HEK293 (cell line): Measurements from ENCODE around the gene PDE4D.

Source experiments
- ATF2 ChIP-seq: fragments of 450-650 bp; formaldehyde crosslinking; IDR thresholded peaks from 2 replicates; pipeline ENCODE4 v1.5.1; 2016; ENCODE audit warnings: missing biosample characterization, missing genetic modification characterization, low read depth
- BCL11A ChIP-seq: fragments of 450-650 bp; formaldehyde crosslinking; IDR thresholded peaks from 2 replicates; pipeline ENCODE4 v1.5.1; 2016; ENCODE audit warnings: low read depth, missing biosample characterization, missing genetic modification characterization
- BCL6B ChIP-seq: fragments of 450-650 bp; formaldehyde crosslinking; IDR thresholded peaks from 2 replicates; pipeline ENCODE4 v1.5.1; 2017; ENCODE audit warnings: missing biosample characterization, missing genetic modification characterization
- EGR2 ChIP-seq: fragments of 450-650 bp; formaldehyde crosslinking; IDR thresholded peaks from 2 replicates; pipeline ENCODE4 v1.5.1; 2016; ENCODE audit warnings: low read depth, missing biosample characterization, missing genetic modification characterization
- GFI1B ChIP-seq: fragments of 450-650 bp; formaldehyde crosslinking; IDR thresholded peaks from 2 replicates; pipeline ENCODE4 v1.5.1; 2016; ENCODE audit warnings: missing biosample characterization, missing genetic modification characterization
- GLIS1 ChIP-seq: fragments of 450-650 bp; formaldehyde crosslinking; IDR thresholded peaks from 2 replicates; pipeline ENCODE4 v1.5.1; 2016; ENCODE audit warnings: missing biosample characterization, missing genetic modification characterization
- KLF9 ChIP-seq: fragments of 450-650 bp; formaldehyde crosslinking; IDR thresholded peaks from 2 replicates; pipeline ENCODE4 v1.5.1; 2016; ENCODE audit warnings: missing biosample characterization, missing genetic modification characterization, low read depth
- SCRT1 ChIP-seq: fragments of 450-650 bp; formaldehyde crosslinking; IDR thresholded peaks from 2 replicates; pipeline ENCODE4 v1.5.1; 2016; ENCODE audit warnings: missing biosample characterization, missing genetic modification characterization, borderline replicate concordance
- ZBTB17 ChIP-seq: fragments of 450-650 bp; formaldehyde crosslinking; IDR thresholded peaks from 2 replicates; pipeline ENCODE4 v1.5.1; 2016; ENCODE audit warnings: missing biosample characterization, missing genetic modification characterization
- ZFP41 ChIP-seq: fragments of 450-650 bp; formaldehyde crosslinking; IDR thresholded peaks from 2 replicates; pipeline ENCODE4 v1.5.1; 2016; ENCODE audit warnings: missing biosample characterization, missing genetic modification characterization, borderline replicate concordance
- ZFP69B ChIP-seq: fragments of 450-650 bp; formaldehyde crosslinking; IDR thresholded peaks from 2 replicates; pipeline ENCODE4 v1.5.1; 2016; ENCODE audit warnings: missing biosample characterization, missing genetic modification characterization
- ZIC2 ChIP-seq: fragments of 450-650 bp; formaldehyde crosslinking; IDR thresholded peaks from 2 replicates; pipeline ENCODE4 v1.5.1; 2016; ENCODE audit warnings: missing biosample characterization, missing genetic modification characterization
- ZNF10 ChIP-seq: fragments of 450-650 bp; formaldehyde crosslinking; IDR thresholded peaks from 2 replicates; pipeline ENCODE4 v1.5.1; 2017; ENCODE audit warnings: missing biosample characterization, missing genetic modification characterization
- ZNF140 ChIP-seq: fragments of 450-650 bp; formaldehyde crosslinking; IDR thresholded peaks from 2 replicates; pipeline ENCODE4 v1.5.1; 2016; ENCODE audit warnings: missing biosample characterization, missing genetic modification characterization
- ZNF157 ChIP-seq: fragments of 450-650 bp; formaldehyde crosslinking; IDR thresholded peaks from 2 replicates; pipeline ENCODE4 v1.5.1; 2016; ENCODE audit warnings: missing biosample characterization, missing genetic modification characterization
- ZNF16 ChIP-seq: fragments of 450-650 bp; formaldehyde crosslinking; IDR thresholded peaks from 2 replicates; pipeline ENCODE4 v1.5.1; 2016; ENCODE audit warnings: low read depth, missing biosample characterization, missing genetic modification characterization
- ZNF175 ChIP-seq: fragments of 450-650 bp; formaldehyde crosslinking; IDR thresholded peaks from 2 replicates; pipeline ENCODE4 v1.5.1; 2016; ENCODE audit warnings: missing biosample characterization, missing genetic modification characterization
- ZNF26 ChIP-seq: fragments of 450-650 bp; formaldehyde crosslinking; IDR thresholded peaks from 2 replicates; pipeline ENCODE4 v1.5.1; 2016; ENCODE audit warnings: missing biosample characterization, missing genetic modification characterization
- ZNF280C ChIP-seq: fragments of 450-650 bp; formaldehyde crosslinking; IDR thresholded peaks from 2 replicates; pipeline ENCODE4 v1.5.1; 2016; ENCODE audit warnings: missing biosample characterization, missing genetic modification characterization
- ZNF302 ChIP-seq: fragments of 450-650 bp; formaldehyde crosslinking; IDR thresholded peaks from 2 replicates; pipeline ENCODE4 v1.5.1; 2016; ENCODE audit warnings: missing biosample characterization, missing genetic modification characterization, low read depth
- ZNF324 ChIP-seq: fragments of 450-650 bp; formaldehyde crosslinking; IDR thresholded peaks from 2 replicates; pipeline ENCODE4 v1.5.1; 2016; ENCODE audit warnings: missing biosample characterization, missing genetic modification characterization
- ZNF366 ChIP-seq: fragments of 450-650 bp; formaldehyde crosslinking; conservative IDR thresholded peaks from 2 replicates; pipeline ENCODE4 v1.5.1; 2016; ENCODE audit warnings: missing biosample characterization, missing genetic modification characterization
- ZNF37A ChIP-seq: fragments of 450-650 bp; IDR thresholded peaks from 2 replicates; pipeline ENCODE4 v1.5.1; 2018; ENCODE audit warnings: missing biosample characterization, missing genetic modification characterization
- ZNF426 ChIP-seq: fragments of 450-650 bp; formaldehyde crosslinking; IDR thresholded peaks from 2 replicates; pipeline ENCODE4 v1.5.1; 2017; ENCODE audit warnings: missing biosample characterization, missing genetic modification characterization, mild to moderate bottlenecking, inconsistent platforms, moderate library complexity
- ZNF473 ChIP-seq: fragments of 450-650 bp; formaldehyde crosslinking; IDR thresholded peaks from 2 replicates; pipeline ENCODE4 v1.5.1; 2017; ENCODE audit warnings: missing biosample characterization, missing genetic modification characterization
- ZNF48 ChIP-seq: fragments of 450-650 bp; formaldehyde crosslinking; IDR thresholded peaks from 2 replicates; pipeline ENCODE4 v1.5.1; 2016; ENCODE audit warnings: missing biosample characterization, missing genetic modification characterization
- ZNF600 ChIP-seq: fragments of 450-650 bp; formaldehyde crosslinking; IDR thresholded peaks from 2 replicates; pipeline ENCODE4 v1.5.1; 2016; ENCODE audit warnings: missing biosample characterization, missing genetic modification characterization
- ZNF639 ChIP-seq: fragments of 450-650 bp; formaldehyde crosslinking; IDR thresholded peaks from 2 replicates; pipeline ENCODE4 v1.5.1; 2016; ENCODE audit warnings: missing biosample characterization, missing genetic modification characterization
- ZNF830 ChIP-seq: fragments of 450-650 bp; IDR thresholded peaks from 2 replicates; pipeline ENCODE4 v1.5.0; 2018; ENCODE audit warnings: missing biosample characterization, missing genetic modification characterization, low read depth, mild to moderate bottlenecking, moderate library complexity
- ZSCAN16 ChIP-seq: fragments of 450-650 bp; formaldehyde crosslinking; IDR thresholded peaks from 2 replicates; pipeline ENCODE4 v1.5.1; 2016; ENCODE audit warnings: missing biosample characterization, missing genetic modification characterization
- ZSCAN4 ChIP-seq: fragments of 450-650 bp; formaldehyde crosslinking; IDR thresholded peaks from 2 replicates; pipeline ENCODE4 v1.5.1; 2017; ENCODE audit warnings: missing biosample characterization, missing genetic modification characterization

The PDE4D gene

GRCh38 chr5:59587489-59588337 is 305.8 kb downstream of the PDE4D start (continued):
- TF ChIP-seq ZNF639 (tag by site-specific recombination) (no peak), SCRT1 (no peak), ZIC2 (tag by site-specific recombination) (no peak), ATF2 (tag by site-specific recombination) (no peak), GLIS1 (tag by site-specific recombination) (peak; percentile 25; the same call in 1 of the 2 replicates), BCL6B (tag by site-specific recombination) (no peak), ZNF48 (tag by site-specific recombination) (no peak), KLF9 (tag by site-specific recombination) (no peak), ZNF26 (tag by site-specific recombination) (no peak), ZNF426 (no peak), ZNF473 (tag by site-specific recombination) (no peak), ZNF830 (tag by site-specific recombination) (no peak), ZNF140 (no peak), EGR2 (tag by site-specific recombination) (no peak), ZNF16 (no peak), ZNF157 (tag by site-specific recombination) (no peak), ZFP69B (no peak), ZFP41 (tag by site-specific recombination) (no peak), ZNF366 (tag by site-specific recombination) (no peak), ZNF10 (tag by site-specific recombination) (no peak), ZNF280C (tag by site-specific recombination) (no peak), BCL11A (tag by site-specific recombination) (no peak), ZNF600 (peak; percentile 76), GFI1B (tag by site-specific recombination) (no peak), ZSCAN4 (tag by site-specific recombination) (no peak), ZNF302 (tag by site-specific recombination) (no peak), ZSCAN16 (tag by site-specific recombination) (no peak), ZNF324 (tag by site-specific recombination) (no peak), ZNF37A (no peak), ZNF175 (tag by site-specific recombination) (no peak), ZBTB17 (tag by site-specific recombination) (peak; percentile 72)
